ENCODE results near the gene WWTR1. TPM values are rescaled to one million over a fixed set of nuclear protein-coding genes. Genes with fewer than 3 reads are reported as not detected.

The WWTR1 gene
- polyA plus RNA-seq, 1 donor (not counting 4 experiments of a cell fraction or from before 2014, with no cell fraction given): 77.3 TPM

DNA sequence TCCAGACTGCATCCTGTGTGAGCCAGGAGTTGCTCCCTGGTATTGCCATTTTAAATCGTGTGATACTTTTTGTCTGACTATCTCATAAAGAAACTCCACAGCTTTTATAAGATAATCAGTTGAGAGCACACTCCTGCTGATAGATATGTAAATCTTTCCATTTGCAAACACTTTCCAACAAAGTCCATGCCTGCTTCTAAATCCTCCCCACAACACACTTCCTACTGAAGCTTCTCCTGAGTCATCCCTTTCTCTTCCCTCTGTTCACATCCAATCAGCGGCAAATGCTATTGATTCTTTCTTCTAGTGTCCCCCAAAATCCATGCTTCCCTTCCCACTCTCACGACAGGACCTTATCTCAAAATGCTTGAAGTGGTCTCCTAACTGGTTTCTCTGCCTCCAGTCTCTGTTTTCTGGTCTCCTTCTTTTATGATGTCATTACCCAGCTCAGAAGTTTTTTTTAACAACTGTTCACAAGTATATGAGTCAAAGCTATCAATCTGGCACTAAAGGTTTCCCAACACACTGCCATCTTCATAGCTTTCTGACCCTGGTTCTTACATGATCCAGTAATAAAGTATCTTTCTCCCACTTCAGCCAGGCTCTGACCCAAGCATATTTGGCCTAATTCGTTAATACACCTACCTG is 4.5 kb upstream of the WWTR1 start:
- dilution Hi-C loops (cut with MboI; ENCODE audit: extremely low pct_ligation_motif_present, low sequenced_read_pairs): no loop called here
- H3K4me3 ChIP-seq (ENCODE audit: control insufficient read depth in 2 of 3, extremely low read depth in 1 of 3, insufficient read depth in 2 of 3, low read depth in 1 of 3, low read length in 3 of 3): no peak overlapping the region
- H3K4me1 ChIP-seq (ENCODE audit: control insufficient read depth, extremely low read depth, insufficient read depth, low read length): peaks cover 12% of the 10 kb centered on the region
- no peaks in the 10 kb centered on the region for H3K27me3 ChIP-seq (ENCODE audit: control insufficient read depth, extremely low read depth, insufficient read depth, low read length)
- H3K79me2 ChIP-seq (ENCODE audit: control insufficient read depth, insufficient read depth, low read length): peaks cover 4% of the 10 kb centered on the region
- FAIRE-seq (no peak), DNase-seq (ENCODE audit: low read depth, low spot score) (no peak)
- H4K20me1 ChIP-seq (ENCODE audit: control insufficient read depth, extremely low read depth, insufficient read depth, low read length): no peaks in the 10 kb centered on the region
- H3K4me2 ChIP-seq (ENCODE audit: control insufficient read depth, extremely low read depth, insufficient read depth, low read depth, low read length): no peak overlapping the region
- TF ChIP-seq EZH2 (IDR thresholded peaks at IDR 0.05; ENCODE audit: low read length): no peak
- TF ChIP-seq, protein P1, sequence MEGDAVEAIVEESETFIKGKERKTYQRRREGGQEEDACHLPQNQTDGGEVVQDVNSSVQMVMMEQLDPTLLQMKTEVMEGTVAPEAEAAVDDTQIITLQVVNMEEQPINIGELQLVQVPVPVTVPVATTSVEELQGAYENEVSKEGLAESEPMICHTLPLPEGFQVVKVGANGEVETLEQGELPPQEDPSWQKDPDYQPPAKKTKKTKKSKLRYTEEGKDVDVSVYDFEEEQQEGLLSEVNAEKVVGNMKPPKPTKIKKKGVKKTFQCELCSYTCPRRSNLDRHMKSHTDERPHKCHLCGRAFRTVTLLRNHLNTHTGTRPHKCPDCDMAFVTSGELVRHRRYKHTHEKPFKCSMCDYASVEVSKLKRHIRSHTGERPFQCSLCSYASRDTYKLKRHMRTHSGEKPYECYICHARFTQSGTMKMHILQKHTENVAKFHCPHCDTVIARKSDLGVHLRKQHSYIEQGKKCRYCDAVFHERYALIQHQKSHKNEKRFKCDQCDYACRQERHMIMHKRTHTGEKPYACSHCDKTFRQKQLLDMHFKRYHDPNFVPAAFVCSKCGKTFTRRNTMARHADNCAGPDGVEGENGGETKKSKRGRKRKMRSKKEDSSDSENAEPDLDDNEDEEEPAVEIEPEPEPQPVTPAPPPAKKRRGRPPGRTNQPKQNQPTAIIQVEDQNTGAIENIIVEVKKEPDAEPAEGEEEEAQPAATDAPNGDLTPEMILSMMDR (optimal IDR thresholded peaks at IDR 0.05 in 1 of 3, IDR thresholded peaks at IDR 0.05 in 1 of 3, conservative IDR thresholded peaks at IDR 0.05 in 1 of 3; ENCODE audit: extremely low read depth in 1 of 3, insufficient read depth in 2 of 3, low read length in 3 of 3): no peak
- no peak overlapping the region for H2AFZ ChIP-seq (ENCODE audit: control insufficient read depth, low read length)
- H3K9me1 ChIP-seq (ENCODE audit: control insufficient read depth, extremely low read depth, insufficient read depth, low read length): no peaks in the 10 kb centered on the region
- H3K9ac ChIP-seq (ENCODE audit: control insufficient read depth, extremely low read depth, insufficient read depth, low read length): no peak overlapping the region
- H3K9me3 ChIP-seq (ENCODE audit: control insufficient read depth, low read depth, low read length): no peaks in the 10 kb centered on the region
- H3K27ac ChIP-seq (ENCODE audit: control insufficient read depth, insufficient read depth, low read length): no peak overlapping the region
- no peaks in the 10 kb centered on the region for H3K36me3 ChIP-seq (ENCODE audit: control insufficient read depth in 2 of 2, extremely low read depth in 1 of 2, insufficient read depth in 2 of 2, low read length in 2 of 2)

DNA sequence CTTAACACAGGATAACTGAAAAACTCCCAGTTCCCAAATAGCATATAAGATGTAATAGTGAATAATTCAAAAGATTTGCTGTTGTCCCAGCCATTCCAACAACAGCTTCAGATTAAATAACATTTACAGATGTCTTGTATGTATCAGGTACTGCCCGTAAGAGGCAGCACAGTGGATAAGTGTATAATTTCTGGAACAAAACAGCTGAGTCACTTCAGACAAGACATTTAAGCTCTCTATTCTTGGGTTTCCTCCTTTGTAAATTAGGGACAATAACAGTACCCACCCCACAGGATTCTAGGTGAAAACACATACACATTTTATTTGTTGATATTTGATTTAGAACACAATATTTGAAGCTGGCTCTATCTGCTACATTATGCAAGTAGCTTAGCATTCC is 2.6 kb upstream of the WWTR1 start:
- TF ChIP-seq EZH2 (IDR thresholded peaks at IDR 0.05; ENCODE audit: low read length): no peak
- TF ChIP-seq, protein P1 (optimal IDR thresholded peaks at IDR 0.05 in 1 of 3, IDR thresholded peaks at IDR 0.05 in 1 of 3, conservative IDR thresholded peaks at IDR 0.05 in 1 of 3; ENCODE audit: extremely low read depth in 1 of 3, insufficient read depth in 2 of 3, low read length in 3 of 3): no peak
- no peak overlapping the region for H3K27ac ChIP-seq (ENCODE audit: control insufficient read depth, insufficient read depth, low read length)
- H3K4me2 ChIP-seq (ENCODE audit: control insufficient read depth, extremely low read depth, insufficient read depth, low read depth, low read length): no peak overlapping the region

More for the DNA sequence above, 2.6 kb upstream of the WWTR1 start:
- no peaks in the 10 kb centered on the region for H4K20me1 ChIP-seq (ENCODE audit: control insufficient read depth, extremely low read depth, insufficient read depth, low read length)
- no peak overlapping the region for H2AFZ ChIP-seq (ENCODE audit: control insufficient read depth, low read length)
- no peak for FAIRE-seq
- DNase-seq (ENCODE audit: low read depth, low spot score): no peak
- H3K9me3 ChIP-seq (ENCODE audit: control insufficient read depth, low read depth, low read length): no peaks in the 10 kb centered on the region
- H3K4me1 ChIP-seq (ENCODE audit: control insufficient read depth, extremely low read depth, insufficient read depth, low read length): peaks cover 22% of the 10 kb centered on the region
- no peaks in the 10 kb centered on the region for H3K27me3 ChIP-seq (ENCODE audit: control insufficient read depth, extremely low read depth, insufficient read depth, low read length)
- H3K9me1 ChIP-seq (ENCODE audit: control insufficient read depth, extremely low read depth, insufficient read depth, low read length): no peaks in the 10 kb centered on the region
- H3K9ac ChIP-seq (ENCODE audit: control insufficient read depth, extremely low read depth, insufficient read depth, low read length): no peak overlapping the region
- no peaks in the 10 kb centered on the region for H3K36me3 ChIP-seq (ENCODE audit: control insufficient read depth in 2 of 2, extremely low read depth in 1 of 2, insufficient read depth in 2 of 2, low read length in 2 of 2)
- H3K4me3 ChIP-seq (ENCODE audit: control insufficient read depth in 2 of 3, extremely low read depth in 1 of 3, insufficient read depth in 2 of 3, low read depth in 1 of 3, low read length in 3 of 3): no peak overlapping the region
- dilution Hi-C loops (cut with MboI; ENCODE audit: extremely low pct_ligation_motif_present, low sequenced_read_pairs): no loop called here
- peaks cover 23% of the 10 kb centered on the region for H3K79me2 ChIP-seq (ENCODE audit: control insufficient read depth, insufficient read depth, low read length)
